GM21367 (cell line): ENCODE results near the gene PLCH1.

Experiments used
- ATAC-seq: cut with Tn5 transposase; IDR thresholded peaks from one replicate; pipeline ENCODE4 v1.9.1; 2021; ENCODE audit not compliant: unreplicated experiment

PLCH1 gene

DNA sequence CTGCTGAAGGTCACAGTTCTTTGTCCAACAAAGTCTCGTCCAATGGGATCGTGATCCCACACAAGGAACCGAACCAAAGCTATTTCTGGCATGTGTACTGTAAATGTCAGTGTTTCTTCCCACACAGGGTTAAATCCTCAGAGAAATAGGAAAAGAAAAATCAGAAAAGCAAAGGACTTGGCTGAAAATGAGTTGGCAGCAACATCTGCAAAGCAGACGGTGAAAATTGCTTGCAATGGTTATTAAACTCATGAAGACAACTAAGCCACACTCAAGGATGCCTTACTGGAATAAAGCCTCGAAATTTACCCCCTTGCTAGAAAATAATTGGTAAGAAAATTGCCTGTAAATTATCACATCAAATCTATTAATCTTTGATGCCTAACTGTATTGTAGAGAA is 256.2 kb downstream of the PLCH1 start:
- ATAC-seq: no peak

GRCh38 chr3:155485897-155486296 is 259.0 kb downstream of the PLCH1 start:
- ATAC-seq: no peak

- no peak for ATAC-seq
Observed at GRCh38 chr3:155481591-155481990, 263.3 kb downstream of the PLCH1 start.

GRCh38 chr3:155481089-155481488 is 263.8 kb downstream of the PLCH1 start:
- ATAC-seq: no peak

DNA sequence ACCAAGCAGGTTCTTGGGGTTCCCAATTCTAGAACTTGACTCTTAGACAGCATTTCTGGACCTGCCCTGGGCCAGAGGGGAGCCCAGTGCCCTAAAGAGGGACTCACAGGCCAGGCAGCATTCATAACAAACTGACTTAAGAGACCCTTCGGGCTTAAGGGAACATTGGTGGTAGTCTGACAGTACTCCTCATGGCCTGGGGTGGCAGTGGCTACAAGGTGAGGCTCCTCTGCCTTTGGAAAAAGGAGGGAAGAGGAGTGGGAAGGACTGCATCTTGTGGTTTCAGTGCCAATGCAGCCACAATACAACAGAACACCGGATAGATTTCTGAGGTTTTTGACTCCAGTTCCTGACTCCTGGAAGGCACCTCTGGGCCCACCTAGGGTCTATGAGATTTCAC is 279.2 kb downstream of the PLCH1 start:
- no peak for ATAC-seq

DNA sequence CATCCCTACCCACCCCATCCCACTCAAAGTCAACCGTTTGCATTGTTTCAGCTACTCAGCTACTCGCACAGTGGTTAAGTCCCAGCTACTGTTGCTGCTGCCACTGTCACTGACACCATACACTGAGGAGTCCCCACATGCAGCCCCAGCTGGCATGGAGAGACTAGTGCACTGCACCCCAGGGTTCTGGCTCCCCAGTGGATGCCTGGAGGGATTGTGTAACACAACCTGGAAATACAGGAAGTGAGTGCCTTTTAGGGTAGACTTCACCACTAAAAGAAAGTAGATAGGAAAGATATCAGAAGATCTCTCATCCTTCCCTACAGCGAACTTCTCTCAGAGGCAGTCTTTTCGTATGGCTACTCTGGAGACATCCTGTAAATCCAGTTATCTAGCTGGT is 282.2 kb downstream of the PLCH1 start:
- ATAC-seq: no peak

GRCh38 chr3:155457591-155457990 is 287.3 kb downstream of the PLCH1 start:
- ATAC-seq: no peak

DNA sequence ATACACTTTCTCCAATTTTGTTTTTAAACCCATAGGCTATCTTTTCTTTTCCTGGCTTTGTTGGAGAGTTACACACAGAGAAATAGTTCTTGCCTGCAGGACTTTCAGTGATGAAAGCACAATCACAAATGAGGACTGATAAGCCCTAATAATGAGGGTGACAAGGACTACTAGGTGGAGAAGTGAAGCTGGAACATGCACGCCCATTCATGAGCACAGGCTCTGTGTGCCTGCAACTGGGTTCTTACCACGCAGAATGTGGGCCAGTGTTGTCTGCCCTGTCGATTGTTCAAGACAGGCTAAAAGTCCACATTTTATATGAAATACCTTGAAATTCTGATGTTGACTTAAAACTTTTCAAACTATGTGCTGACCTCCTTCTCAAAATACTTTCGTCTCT is 289.1 kb downstream of the PLCH1 start:
- ATAC-seq: no peak

- no peak for ATAC-seq
Observed at GRCh38 chr3:155453512-155453911, 291.4 kb downstream of the PLCH1 start.

DNA sequence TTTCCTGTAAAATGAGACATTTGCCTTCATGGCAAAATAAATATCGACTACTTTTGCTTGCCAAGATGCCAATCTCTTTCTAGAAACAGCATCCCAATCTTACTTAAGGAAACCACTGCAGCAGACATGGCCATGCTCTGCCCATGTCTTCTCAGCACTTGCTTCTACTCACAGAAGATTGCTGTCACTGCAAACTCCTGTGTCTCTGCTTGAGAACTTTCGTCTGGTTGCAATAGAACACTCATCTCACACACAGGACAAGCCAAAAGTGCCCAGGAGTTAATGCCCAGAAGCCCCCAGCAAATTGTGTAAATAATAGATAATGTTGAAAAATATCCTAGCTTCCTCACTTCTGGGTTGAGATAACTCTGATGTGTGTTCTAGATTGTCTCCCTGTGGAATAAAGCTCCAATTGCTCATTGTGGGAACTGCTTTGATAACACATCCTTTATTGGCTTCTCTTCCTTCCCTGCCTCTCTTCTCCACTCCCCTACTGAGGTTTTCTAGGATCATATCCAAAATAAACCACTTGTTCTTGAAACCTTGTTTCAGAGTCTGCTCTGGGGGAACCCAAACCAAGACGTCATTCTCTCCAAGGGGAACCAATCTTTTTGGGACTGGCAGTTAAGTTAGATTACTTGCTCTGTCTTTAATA is 295.1 kb downstream of the PLCH1 start:
- no peak for ATAC-seq

DNA sequence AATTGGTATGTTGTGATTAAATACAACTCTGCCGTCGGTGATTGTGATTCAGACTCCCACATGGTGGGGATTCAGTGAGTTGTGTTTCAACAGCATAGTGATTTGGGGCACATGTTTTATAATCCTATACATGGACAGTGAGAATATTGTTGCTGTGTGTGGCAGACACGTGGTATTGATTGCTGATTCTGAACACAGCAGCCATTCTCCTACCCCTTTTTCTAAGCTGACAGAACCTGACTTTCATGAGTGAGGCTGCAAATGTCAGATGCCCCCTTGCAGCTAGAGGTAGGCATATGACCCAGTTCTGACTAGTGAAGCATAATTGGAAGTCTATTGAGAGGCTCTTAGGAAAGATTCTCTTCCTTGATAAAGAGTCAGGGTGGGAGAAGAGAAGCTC is 296.3 kb downstream of the PLCH1 start:
- no peak for ATAC-seq

- no peak for ATAC-seq
Observed at GRCh38 chr3:155446366-155446765, 298.5 kb downstream of the PLCH1 start.

DNA sequence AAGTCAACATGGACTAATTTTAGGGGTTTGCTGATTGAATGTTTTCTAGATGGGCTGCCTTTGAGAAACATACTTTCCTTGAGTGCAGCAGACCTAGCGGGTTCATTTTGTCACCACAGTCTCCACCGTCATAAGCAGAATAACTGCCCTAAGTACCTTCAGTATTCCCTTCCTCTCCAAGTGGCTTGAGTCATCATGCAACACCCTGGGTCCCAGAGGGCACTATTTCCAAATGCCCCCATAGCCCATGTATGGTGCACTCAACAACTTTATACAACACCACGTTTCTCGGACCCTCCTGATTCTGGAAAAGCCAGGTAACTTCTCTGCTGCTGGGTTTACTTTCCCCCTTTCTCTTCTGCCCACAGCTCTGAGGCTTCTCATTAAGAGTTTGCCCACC is 300.1 kb downstream of the PLCH1 start:
- ATAC-seq: no peak

GRCh38 chr3:155443815-155444214 is 301.1 kb downstream of the PLCH1 start:
- ATAC-seq: no peak

- ATAC-seq: no peak
Observed at GRCh38 chr3:155442072-155442471, 302.8 kb downstream of the PLCH1 start.

DNA sequence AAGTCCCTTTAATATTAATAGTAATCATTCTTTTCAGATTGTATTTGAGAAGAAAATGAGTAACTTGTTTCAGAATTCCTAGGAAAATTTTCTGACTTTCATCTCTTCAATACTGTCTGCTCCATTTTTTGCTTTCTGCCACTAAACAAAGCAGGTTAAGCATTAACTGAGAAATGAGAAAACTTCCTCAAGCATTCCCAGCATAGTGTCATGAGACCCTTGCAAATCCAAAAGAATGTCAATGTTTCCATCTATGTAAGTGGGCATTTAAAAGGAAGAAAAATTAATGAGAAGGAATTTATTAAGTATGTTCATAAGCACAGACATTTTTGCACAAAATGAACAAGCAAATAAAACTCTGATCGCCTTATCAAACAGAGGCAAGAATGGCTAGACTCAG is 303.4 kb downstream of the PLCH1 start:
- ATAC-seq: no peak

DNA sequence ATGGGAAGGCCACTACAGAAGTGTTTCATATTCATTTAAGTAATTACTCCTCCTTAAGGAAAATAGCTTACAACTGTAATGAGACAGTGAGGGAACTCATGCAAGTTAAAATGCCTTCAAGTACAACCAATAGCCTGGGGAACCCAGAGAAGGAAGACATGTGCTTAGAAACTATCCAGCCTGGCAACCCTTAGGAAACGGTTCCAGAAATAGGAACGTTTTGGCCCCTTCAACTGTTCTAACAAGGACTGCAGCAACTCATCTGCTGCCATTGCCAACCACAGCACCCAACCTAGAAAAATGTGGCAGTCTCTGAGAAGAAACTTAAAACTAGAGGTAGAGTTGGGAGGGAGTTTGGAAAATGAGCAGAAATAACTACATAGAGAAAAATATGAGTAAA is 303.8 kb downstream of the PLCH1 start:
- ATAC-seq: no peak

GRCh38 chr3:155435821-155436220 is 309.1 kb downstream of the PLCH1 start:
- no peak for ATAC-seq

DNA sequence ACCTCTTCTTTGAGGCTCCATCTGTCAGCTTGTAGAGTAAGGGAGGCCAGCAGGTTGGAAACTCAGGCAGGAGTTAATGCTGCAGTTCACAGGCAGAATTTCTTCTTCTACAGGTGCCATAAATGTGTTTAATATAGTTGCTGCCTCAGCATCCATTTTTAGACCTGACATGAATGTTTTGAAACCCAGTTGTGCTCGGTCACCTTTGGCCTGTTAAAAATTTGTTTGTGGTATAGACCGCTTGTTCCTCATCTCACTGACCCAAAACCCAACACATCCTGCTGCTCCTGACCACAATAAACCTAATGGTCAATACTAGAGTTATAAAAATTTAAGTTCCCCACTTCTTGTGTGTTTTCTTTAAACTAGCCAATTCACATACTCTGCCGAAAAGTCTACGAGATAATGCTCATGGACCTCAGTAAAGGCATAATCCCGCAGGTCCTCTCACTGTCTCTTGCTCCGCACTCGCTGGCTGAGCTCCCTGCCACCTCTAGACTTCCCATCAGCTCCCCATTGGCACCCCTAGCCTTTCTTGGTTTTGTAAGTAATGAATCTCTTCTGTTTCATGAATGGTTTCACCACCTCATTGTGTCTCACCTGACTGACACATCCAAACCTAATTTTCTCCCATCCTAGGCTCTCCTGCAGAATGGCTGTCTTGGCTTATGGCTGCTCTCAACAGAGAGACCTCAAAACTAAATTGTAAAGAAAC is 312.9 kb downstream of the PLCH1 start:
- ATAC-seq: no peak

DNA sequence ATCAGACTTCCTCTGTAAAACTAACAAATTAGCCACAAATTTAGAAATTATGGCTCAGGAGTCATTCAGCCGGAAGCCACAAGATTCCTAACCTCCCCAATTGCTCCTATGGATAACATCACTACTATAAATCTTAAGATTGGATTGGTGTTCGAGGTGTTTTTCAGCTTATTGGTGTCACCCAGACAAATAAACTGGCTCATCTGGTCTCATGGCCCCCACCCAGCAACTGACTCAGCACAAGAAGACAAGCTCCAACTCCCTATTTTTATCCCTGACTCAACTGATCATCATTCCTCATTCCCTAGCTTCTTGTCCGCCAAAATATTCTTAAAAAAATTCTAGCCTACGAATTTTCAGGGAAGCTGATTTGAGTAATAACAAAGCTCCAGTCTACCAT is 316.3 kb downstream of the PLCH1 start:
- ATAC-seq: no peak

- ATAC-seq: no peak
Observed at GRCh38 chr3:155426524-155427230, 318.2 kb downstream of the PLCH1 start.

- ATAC-seq: no peak
Observed at GRCh38 chr3:155425396-155425795, 319.5 kb downstream of the PLCH1 start.
